ENCODE measurements around the gene HAVCR2. TPM values are rescaled to one million over a fixed set of nuclear protein-coding genes. Genes with fewer than 3 reads are reported as not detected.

Gene HAVCR2
- total RNA-seq, 1 experiment from 2014 or later: not detected

GRCh38 chr5:157142317-157143126 is 33.7 kb upstream of the HAVCR2 start, which contains the start of gene MED7:
Gene MED7, minus strand, starts transcription at chr5:157142865. Its CDS starts 3,434 bp downstream, at chr5:157139431.
- ChIA-PET CTCF (interaction anchor here (0.6 to 1.5 kb wide), 2 partner anchors 10 to 883 kb away, joined by 3 to 7 read pairs; no protein-coding TSS in a partner anchor), POLR2A (ENCODE audit: unreplicated experiment) (interaction anchor here (0.5 to 0.9 kb wide), 7 partner anchors 10 to 806 kb away, joined by 3 to 8 read pairs (median 3); no protein-coding TSS in a partner anchor)
- H3K27me3 ChIP-seq (ENCODE audit: insufficient read depth, low read depth): peaks cover 5% of the 10 kb centered on the region; the same call in 1 of the 2 replicates
- peak within 1 kb of the TSS; percentile 89 for H3K4me2 ChIP-seq
- TSS peak; percentile 74 for BruUV-seq (replicated peaks)
- H4K20me1 ChIP-seq (ENCODE audit: insufficient read depth): 0 out of 2 replicates have a peak, but pooled peaks cover 7% of the 10 kb centered on the region
- peak; percentile 93 for DNase-seq
- TF ChIP-seq, protein P1, sequence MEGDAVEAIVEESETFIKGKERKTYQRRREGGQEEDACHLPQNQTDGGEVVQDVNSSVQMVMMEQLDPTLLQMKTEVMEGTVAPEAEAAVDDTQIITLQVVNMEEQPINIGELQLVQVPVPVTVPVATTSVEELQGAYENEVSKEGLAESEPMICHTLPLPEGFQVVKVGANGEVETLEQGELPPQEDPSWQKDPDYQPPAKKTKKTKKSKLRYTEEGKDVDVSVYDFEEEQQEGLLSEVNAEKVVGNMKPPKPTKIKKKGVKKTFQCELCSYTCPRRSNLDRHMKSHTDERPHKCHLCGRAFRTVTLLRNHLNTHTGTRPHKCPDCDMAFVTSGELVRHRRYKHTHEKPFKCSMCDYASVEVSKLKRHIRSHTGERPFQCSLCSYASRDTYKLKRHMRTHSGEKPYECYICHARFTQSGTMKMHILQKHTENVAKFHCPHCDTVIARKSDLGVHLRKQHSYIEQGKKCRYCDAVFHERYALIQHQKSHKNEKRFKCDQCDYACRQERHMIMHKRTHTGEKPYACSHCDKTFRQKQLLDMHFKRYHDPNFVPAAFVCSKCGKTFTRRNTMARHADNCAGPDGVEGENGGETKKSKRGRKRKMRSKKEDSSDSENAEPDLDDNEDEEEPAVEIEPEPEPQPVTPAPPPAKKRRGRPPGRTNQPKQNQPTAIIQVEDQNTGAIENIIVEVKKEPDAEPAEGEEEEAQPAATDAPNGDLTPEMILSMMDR (conservative IDR thresholded peaks at IDR 0.05): no peak
- TF ChIP-seq EZH2 (IDR thresholded peaks at IDR 0.05; ENCODE audit: low read depth): no peak
- peaks cover 11% of the 10 kb centered on the region for H3K4me1 ChIP-seq (replicated peaks; ENCODE audit: insufficient read depth)
- H3F3A ChIP-seq (ENCODE audit: insufficient read depth, low read depth): 0 out of 2 replicates have a peak, but pooled peaks cover 4% of the 10 kb centered on the region
- H3K9me2 ChIP-seq (ENCODE audit: insufficient read depth): no peaks in the 10 kb centered on the region
- no peaks in the 10 kb centered on the region for H3K9me3 ChIP-seq (ENCODE audit: insufficient read depth, low read depth)
- intact Hi-C loops (cut with micrococcal nuclease; ENCODE audit: unreplicated experiment): loop anchor here (2.0 to 10.0 kb wide), 5 partner anchors 122 to 1992 kb away; partner anchors contain the start of genes CYFIP2, LSM11 and THG1L
- H3K27ac ChIP-seq: peak within 1 kb of the TSS; percentile 57
- H3K4me3 ChIP-seq: peak within 1 kb of the TSS; percentile 69
- peaks cover 28% of the 10 kb centered on the region for H3K79me2 ChIP-seq (ENCODE audit: low read depth)
- peak within 1 kb of the TSS; percentile 94 for H2AFZ ChIP-seq
- H3K36me3 ChIP-seq (ENCODE audit: low read depth): peaks cover 9% of the 10 kb centered on the region

DNA sequence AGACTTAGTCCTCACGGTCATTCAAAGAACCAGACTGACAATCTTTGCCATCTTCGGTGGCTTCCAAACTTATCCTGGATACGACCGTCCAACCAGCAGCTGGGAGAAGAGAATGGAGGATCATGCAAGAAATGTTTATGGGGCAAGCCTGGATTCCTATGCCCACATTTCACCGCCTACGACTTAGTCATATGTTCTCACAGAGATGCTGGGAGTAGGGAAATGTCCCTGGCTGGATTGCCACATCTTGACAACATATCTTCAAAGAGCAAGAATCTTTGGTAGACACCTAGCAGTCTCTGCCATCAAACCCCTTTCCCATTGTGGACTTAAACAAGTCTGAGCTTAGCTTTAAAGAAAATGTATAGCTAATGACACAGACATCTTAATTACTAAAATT is 28.8 kb upstream of the HAVCR2 start:
- Histone ChIP-seq H3K4me1 (replicated peaks; ENCODE audit: insufficient read depth) (0 out of 2 replicates have a peak, but pooled peaks cover 6% of the 10 kb centered on the region), H3K9me3 (ENCODE audit: insufficient read depth, low read depth) (no peaks in the 10 kb centered on the region), H3F3A (ENCODE audit: insufficient read depth, low read depth) (0 out of 2 replicates have a peak, but pooled peaks cover 4% of the 10 kb centered on the region), H3K27me3 (ENCODE audit: insufficient read depth, low read depth) (no peaks in the 10 kb centered on the region), H4K20me1 (ENCODE audit: insufficient read depth) (0 out of 2 replicates have a peak, but pooled peaks cover 7% of the 10 kb centered on the region), H3K9me2 (ENCODE audit: insufficient read depth) (no peaks in the 10 kb centered on the region), H3K79me2 (ENCODE audit: low read depth) (peaks cover 28% of the 10 kb centered on the region), H2AFZ (no peak overlapping the region), H3K27ac (no peak overlapping the region), H3K36me3 (ENCODE audit: low read depth) (peaks cover 11% of the 10 kb centered on the region), H3K4me3 (no peak overlapping the region), H3K4me2 (no peak overlapping the region)
- POLR2A ChIA-PET (ENCODE audit: unreplicated experiment): no interaction called here
- no TSS peak for BruUV-seq (replicated peaks)
- CTCF ChIA-PET: no interaction called here
- no peak for TF ChIP-seq EZH2 (IDR thresholded peaks at IDR 0.05; ENCODE audit: low read depth)
- TF ChIP-seq, protein P1 (conservative IDR thresholded peaks at IDR 0.05): no peak
- intact Hi-C loops (cut with micrococcal nuclease; ENCODE audit: unreplicated experiment): loop anchor here (10.0 kb wide), 2 partner anchors 303 to 1523 kb away; no protein-coding TSS in a partner anchor
- no peak for DNase-seq

GRCh38 chr5:157132281-157132612 is 23.4 kb upstream of the HAVCR2 start:
- no peak for TF ChIP-seq EZH2 (IDR thresholded peaks at IDR 0.05; ENCODE audit: low read depth)
- TF ChIP-seq, protein P1 (conservative IDR thresholded peaks at IDR 0.05): peak; percentile 1; the same call in 1 of the 2 replicates
- H3K27me3 ChIP-seq (ENCODE audit: insufficient read depth, low read depth): no peaks in the 10 kb centered on the region
- no peak for DNase-seq
- no peaks in the 10 kb centered on the region for H3K9me2 ChIP-seq (ENCODE audit: insufficient read depth)
- H3K36me3 ChIP-seq (ENCODE audit: low read depth): no peaks in the 10 kb centered on the region
- CTCF ChIA-PET: interaction anchor here (0.5 to 1.7 kb wide), 5 partner anchors 10 to 1992 kb away, joined by 3 to 7 read pairs (median 3); partner anchors contain the start of gene MED7
- H3K9me3 ChIP-seq (ENCODE audit: insufficient read depth, low read depth): no peaks in the 10 kb centered on the region
- H3F3A ChIP-seq (ENCODE audit: insufficient read depth, low read depth): no peaks in the 10 kb centered on the region
- peaks cover 5% of the 10 kb centered on the region; the same call in 1 of the 2 replicates for H4K20me1 ChIP-seq (ENCODE audit: insufficient read depth)
- H3K79me2 ChIP-seq (ENCODE audit: low read depth): no peaks in the 10 kb centered on the region
- POLR2A ChIA-PET (ENCODE audit: unreplicated experiment): interaction anchor here (0.7 kb wide), 1 partner anchor 10 kb away, joined by 8 read pairs; the partner anchor contains the start of gene MED7
- H3K4me2 ChIP-seq: peak overlapping the region; percentile 74; the same call in 1 of the 2 replicates
- H3K4me1 ChIP-seq (replicated peaks; ENCODE audit: insufficient read depth): no peaks in the 10 kb centered on the region
- no peak overlapping the region for H3K27ac ChIP-seq
- intact Hi-C loops (cut with micrococcal nuclease; ENCODE audit: unreplicated experiment): loop anchor here (1.0 to 10.0 kb wide), 5 partner anchors 105 to 1993 kb away; no protein-coding TSS in a partner anchor
- no peak overlapping the region for H2AFZ ChIP-seq
- no peak overlapping the region for H3K4me3 ChIP-seq
- BruUV-seq (replicated peaks): no TSS peak
